ENCODE results near the gene FBXO38.

Gene FBXO38

DNA sequence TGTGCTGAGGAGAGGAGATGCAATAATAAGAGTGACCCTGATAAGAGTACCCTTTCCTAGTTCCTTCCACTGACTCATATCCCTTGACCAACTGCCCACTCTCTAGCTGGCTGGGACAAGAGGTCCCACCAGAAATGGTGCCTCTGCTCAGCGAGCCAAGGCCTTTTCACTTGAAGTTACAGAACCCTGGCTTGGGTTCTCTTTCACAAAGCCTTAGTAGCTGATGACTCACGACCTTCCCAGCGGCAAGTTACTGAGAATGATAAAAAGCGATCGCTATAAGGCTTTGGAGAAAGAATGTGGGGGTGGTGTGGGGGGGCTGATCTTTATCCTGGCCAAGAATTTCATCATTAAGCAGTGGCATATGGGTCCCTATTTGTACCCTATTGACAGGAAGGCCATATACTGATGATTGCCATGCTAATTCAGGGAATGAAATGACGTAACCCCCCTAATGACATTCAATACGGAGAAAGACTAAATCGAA, 90.3 kb downstream of the FBXO38 start:
- DNase-seq (ENCODE audit: low read depth) = no peak

GRCh38 chr5:148476302-148476701, 92.5 kb downstream of the FBXO38 start:
- no peak for DNase-seq (ENCODE audit: low read depth)

GRCh38 chr5:148477429-148477828, 93.7 kb downstream of the FBXO38 start:
- no peak for DNase-seq (ENCODE audit: low read depth)

GRCh38 chr5:148482196-148482595, 98.4 kb downstream of the FBXO38 start:
- no peak for DNase-seq (ENCODE audit: low read depth)

DNA sequence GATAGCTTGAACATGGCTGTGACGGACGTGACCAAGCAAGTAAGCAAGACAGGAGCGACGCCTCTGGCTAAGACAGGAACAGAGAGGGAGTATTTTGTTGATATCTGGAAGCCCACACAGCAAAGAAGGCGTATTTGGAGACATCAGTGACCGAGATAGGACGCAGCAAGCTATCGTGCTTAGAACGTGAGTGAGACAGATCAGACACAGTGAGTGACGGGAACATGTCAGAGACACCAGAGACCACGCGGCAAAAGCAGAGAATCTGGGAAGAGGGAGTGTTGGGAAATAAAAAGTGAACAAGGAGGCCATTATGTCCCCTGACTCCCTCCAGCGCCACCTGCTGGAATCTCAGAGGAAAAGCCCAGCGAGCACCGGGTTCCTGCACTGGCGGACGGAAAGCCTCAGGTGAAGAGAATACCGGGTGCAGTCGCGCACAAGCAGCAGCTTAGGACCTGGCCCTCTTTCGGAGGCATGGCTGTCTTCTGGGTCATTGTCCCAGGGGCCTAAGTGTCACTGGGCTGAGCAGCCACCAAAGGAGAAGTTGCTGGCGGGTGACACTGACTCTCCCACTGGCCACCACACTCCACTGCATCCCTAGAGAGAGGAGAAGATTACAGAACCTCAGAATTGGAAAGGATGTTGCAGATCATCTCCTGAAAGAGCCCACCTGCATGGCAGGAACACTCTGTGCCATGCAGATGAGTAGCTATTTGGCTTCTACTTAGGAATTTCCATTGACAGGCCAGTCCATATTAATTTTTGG, 99.1 kb downstream of the FBXO38 start:
- DNase-seq (ENCODE audit: low read depth) = peak; percentile 27

- no peak for DNase-seq (ENCODE audit: low read depth)
Measured at GRCh38 chr5:148483750-148484149, 100.0 kb downstream of the FBXO38 start.

DNA sequence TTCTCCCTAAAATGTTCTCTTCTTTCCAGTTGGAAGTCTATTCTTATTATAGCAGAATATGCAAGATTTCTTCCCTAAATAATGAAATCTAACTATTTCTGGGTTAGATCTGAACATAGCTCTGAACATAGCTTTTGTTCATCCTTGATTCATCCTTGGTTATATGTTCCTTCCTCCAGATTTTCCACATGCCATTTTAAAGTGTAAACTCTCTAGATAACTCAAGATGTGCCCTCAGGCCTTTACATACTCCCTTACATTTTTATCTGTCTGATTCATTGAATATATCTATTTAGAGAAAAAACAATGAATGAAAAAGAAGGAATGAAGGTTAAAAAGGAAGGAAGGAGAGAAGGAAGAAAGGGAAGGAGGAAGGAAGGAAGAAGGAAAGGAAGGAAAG, 100.9 kb downstream of the FBXO38 start:
- DNase-seq (ENCODE audit: low read depth) = no peak

DNA sequence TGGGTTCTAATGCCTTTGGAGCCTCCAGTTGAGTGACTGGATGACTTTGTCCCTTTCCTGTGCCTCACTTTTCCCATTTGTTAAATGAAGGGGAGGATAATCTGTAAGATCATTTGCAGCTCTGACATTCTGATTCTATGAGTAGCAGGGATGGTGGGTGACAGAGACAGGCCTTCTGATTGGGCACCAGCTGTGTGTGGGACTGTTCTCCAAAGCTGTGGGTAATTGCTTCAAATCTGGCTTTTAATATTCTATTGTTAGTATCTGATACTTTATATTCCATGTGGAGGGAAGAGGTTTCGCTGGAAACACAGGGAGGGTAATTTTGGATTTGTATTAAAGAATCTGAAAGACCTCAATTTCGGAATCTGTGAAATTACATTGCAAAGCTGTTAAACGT, 102.7 kb downstream of the FBXO38 start:
- DNase-seq (ENCODE audit: low read depth) = no peak

GRCh38 chr5:148488757-148489156, 105.0 kb downstream of the FBXO38 start:
- no peak for DNase-seq (ENCODE audit: low read depth)

DNA sequence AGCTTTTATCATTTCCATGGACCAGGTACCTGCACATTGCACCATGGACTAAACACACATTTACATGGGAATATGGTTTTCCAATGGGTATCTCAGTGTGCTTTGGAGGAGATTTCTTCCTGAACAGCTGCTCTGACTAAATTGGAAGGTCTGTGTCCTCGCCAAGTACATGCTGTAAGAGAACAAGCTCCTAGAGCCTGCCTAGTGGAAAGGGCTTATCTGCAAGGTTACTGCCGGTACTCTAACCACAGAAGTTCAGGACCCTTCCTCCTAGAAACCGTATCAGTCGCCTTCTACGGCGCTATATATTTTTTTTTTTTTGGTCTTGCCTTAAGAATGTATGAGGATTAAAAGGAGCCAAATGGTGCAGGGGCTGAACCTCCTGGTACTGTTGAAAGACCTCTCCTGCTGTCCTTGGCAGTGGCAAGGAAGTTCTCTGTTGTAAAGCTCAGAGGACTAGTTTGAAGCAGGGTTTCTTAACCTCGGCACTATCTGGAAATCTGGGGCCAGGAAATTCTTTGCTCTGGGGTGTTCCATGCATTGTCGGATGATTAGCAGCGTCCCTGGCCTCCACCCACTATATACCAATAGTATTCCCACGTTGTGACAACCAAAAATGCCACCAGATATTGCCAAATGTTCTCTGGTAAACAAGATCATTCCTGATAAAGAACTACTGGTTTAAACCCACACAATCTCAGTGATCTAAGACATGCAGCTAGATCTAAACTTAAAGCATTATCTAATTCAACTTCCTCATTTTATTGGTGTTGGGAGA, 107.4 kb downstream of the FBXO38 start:
- DNase-seq (ENCODE audit: low read depth) = no peak

GRCh38 chr5:148491793-148492184, 108.0 kb downstream of the FBXO38 start:
- no peak for DNase-seq (ENCODE audit: low read depth)

GRCh38 chr5:148492351-148492750, 108.6 kb downstream of the FBXO38 start:
- no peak for DNase-seq (ENCODE audit: low read depth)

All from stimulated activated CD8-positive, alpha-beta memory T cell treated with anti-CD3 and anti-CD28 coated beads, Interleukin-15, amount 100 ng/mL, for 1 hour (primary cell).